ENCODE data around the gene HOTAIR. TPM values are rescaled to one million over a fixed set of nuclear protein-coding genes. Genes with fewer than 3 reads are reported as not detected.

HOTAIR gene
- polyA plus RNA-seq, 3 donors = not detected

DNA sequence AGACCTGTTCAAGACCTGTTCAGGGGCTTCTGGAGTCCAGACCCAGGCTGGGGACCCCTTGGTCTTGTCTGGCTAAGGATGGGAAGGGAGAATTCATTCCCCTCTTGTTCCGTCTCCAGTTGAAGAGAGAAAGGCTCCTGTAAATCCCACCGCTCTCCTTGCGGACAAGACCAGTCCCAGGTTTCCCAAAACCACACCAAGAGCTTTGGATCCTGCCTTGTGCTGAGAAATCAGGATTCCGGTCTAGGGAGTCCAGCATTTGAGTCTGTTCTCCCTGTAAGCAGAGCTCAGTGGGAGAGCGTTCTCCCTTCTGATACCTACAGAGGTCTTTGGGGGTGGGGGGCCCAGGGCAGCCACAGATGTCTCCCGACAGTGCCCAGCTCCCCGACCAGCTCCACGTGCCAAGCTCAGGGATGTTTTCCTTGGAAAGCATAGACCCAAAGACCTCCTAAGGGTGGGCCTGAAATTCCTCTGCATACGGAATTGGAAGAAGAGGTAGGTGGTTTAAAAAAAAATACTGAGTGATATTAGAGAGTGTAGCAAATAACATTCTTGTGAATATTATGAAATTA lies 34.2 kb downstream of the HOTAIR start:
- WGBS (ENCODE audit: insufficient coverage) = no CpG with 5 or more reads among the region's 9 CpGs
- Histone ChIP-seq H3K4me2 (replicated peaks; ENCODE audit: extremely low read depth, low read length, poor library complexity, severe bottlenecking) (no peak overlapping the region), H3K4me1 (ENCODE audit: control insufficient read depth in 1 of 2, insufficient read depth in 2 of 2, low read length in 2 of 2) (no peaks in the 10 kb centered on the region), H3K36me3 (replicated peaks in 1 of 2; ENCODE audit: control insufficient read depth in 1 of 2, insufficient read depth in 2 of 2, low read length in 2 of 2) (no peaks in the 10 kb centered on the region), H3K9me3 (replicated peaks in 1 of 2; ENCODE audit: control insufficient read depth in 1 of 2, insufficient read depth in 1 of 2, low read length in 2 of 2) (peaks cover 8 to 75% of the 10 kb centered on the region in 2 donors), H2AFZ (ENCODE audit: insufficient read depth, low read depth, low read length, poor library complexity, severe bottlenecking) (no peak overlapping the region), H3K27ac (ENCODE audit: low read depth in 1 of 2, low read length in 2 of 2) (no peak overlapping the region), H4K20me1 (ENCODE audit: insufficient read depth, low read length) (no peaks in the 10 kb centered on the region), H3K79me2 (ENCODE audit: insufficient read depth, low read length) (no peaks in the 10 kb centered on the region), H3K27me3 (ENCODE audit: control insufficient read depth in 2 of 2, insufficient read depth in 2 of 2, low read length in 2 of 2) (peaks cover 89 to 97% of the 10 kb centered on the region in 2 donors), H3K4me3 (replicated peaks in 1 of 3; ENCODE audit: low read depth in 2 of 3, low read length in 3 of 3) (no peak overlapping the region), H3K9ac (ENCODE audit: insufficient read depth, low read length, poor library complexity, severe bottlenecking) (no peak overlapping the region)
- no peak for DNase-seq
- intact Hi-C loops (cut with micrococcal nuclease) = no loop called here
- Mint-ChIP-seq H3K36me3 (peaks cover 2 to 7% of the 10 kb centered on the region in 2 donors), H3K27ac (no peak overlapping the region), H3K27me3 (ENCODE audit: low read depth in 3 of 3) (peaks cover 94 to 97% (median 95%) of the 10 kb centered on the region in 3 donors), H3K4me1 (peaks cover 7% of the 10 kb centered on the region), H3K9me3 (peaks cover 6 to 39% (median 34%) of the 10 kb centered on the region in 7 donors), H3K4me3 (peak overlapping the region in 1 of 2 donors; percentile 59)
- TF ChIP-seq, protein P1, sequence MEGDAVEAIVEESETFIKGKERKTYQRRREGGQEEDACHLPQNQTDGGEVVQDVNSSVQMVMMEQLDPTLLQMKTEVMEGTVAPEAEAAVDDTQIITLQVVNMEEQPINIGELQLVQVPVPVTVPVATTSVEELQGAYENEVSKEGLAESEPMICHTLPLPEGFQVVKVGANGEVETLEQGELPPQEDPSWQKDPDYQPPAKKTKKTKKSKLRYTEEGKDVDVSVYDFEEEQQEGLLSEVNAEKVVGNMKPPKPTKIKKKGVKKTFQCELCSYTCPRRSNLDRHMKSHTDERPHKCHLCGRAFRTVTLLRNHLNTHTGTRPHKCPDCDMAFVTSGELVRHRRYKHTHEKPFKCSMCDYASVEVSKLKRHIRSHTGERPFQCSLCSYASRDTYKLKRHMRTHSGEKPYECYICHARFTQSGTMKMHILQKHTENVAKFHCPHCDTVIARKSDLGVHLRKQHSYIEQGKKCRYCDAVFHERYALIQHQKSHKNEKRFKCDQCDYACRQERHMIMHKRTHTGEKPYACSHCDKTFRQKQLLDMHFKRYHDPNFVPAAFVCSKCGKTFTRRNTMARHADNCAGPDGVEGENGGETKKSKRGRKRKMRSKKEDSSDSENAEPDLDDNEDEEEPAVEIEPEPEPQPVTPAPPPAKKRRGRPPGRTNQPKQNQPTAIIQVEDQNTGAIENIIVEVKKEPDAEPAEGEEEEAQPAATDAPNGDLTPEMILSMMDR (IDR thresholded peaks at IDR 0.05) = no peak

DNA sequence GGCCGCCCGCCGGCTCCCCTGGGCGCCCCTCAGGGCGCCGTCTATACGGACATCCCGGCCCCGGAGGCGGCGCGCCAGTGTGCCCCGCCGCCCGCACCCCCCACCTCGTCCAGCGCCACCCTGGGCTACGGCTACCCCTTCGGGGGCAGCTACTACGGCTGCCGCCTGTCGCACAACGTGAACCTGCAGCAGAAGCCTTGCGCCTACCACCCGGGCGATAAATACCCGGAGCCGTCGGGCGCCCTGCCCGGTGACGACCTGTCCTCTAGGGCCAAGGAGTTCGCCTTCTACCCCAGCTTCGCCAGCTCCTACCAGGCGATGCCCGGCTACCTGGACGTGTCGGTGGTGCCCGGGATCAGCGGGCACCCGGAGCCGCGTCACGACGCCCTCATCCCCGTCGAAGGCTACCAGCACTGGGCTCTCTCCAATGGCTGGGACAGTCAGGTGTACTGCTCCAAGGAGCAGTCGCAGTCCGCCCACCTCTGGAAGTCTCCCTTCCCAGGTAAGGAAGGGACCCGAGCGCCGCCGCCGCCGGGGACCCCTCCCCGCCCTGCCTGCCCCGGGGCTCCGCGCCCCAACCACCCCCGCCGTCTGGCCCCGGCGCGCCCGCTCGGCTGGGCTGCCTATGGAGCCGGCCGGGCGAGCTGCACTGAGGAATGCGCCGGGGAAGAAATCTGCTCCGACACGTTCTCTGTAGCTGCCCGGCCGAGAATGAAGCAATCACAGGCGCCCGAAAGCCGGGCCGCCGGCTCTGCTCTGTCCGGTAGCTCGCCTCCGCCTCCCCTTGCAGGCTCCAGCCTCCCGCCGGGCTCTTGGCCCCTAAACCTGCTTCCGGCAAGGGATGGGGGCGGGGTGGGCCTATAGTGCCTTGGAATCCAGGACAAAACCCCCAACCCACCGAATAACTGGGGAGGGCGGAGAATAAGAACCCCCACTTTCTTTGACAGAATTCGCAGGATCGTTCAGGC lies 35.3 kb downstream of the HOTAIR start:
- Histone ChIP-seq H2AFZ (ENCODE audit: insufficient read depth, low read depth, low read length, poor library complexity, severe bottlenecking) (no peak overlapping the region), H3K79me2 (ENCODE audit: insufficient read depth, low read length) (no peaks in the 10 kb centered on the region), H3K36me3 (replicated peaks in 1 of 2; ENCODE audit: control insufficient read depth in 1 of 2, insufficient read depth in 2 of 2, low read length in 2 of 2) (no peaks in the 10 kb centered on the region), H3K4me3 (replicated peaks in 1 of 3; ENCODE audit: low read depth in 2 of 3, low read length in 3 of 3) (no peak overlapping the region), H3K27me3 (ENCODE audit: control insufficient read depth in 2 of 2, insufficient read depth in 2 of 2, low read length in 2 of 2) (peaks cover 92 to 97% of the 10 kb centered on the region in 2 donors), H3K4me1 (ENCODE audit: control insufficient read depth in 1 of 2, insufficient read depth in 2 of 2, low read length in 2 of 2) (no peaks in the 10 kb centered on the region), H3K4me2 (replicated peaks; ENCODE audit: extremely low read depth, low read length, poor library complexity, severe bottlenecking) (no peak overlapping the region), H4K20me1 (ENCODE audit: insufficient read depth, low read length) (no peaks in the 10 kb centered on the region), H3K9me3 (replicated peaks in 1 of 2; ENCODE audit: control insufficient read depth in 1 of 2, insufficient read depth in 1 of 2, low read length in 2 of 2) (peaks cover 8 to 74% of the 10 kb centered on the region in 2 donors), H3K27ac (ENCODE audit: low read depth in 1 of 2, low read length in 2 of 2) (no peak overlapping the region), H3K9ac (ENCODE audit: insufficient read depth, low read length, poor library complexity, severe bottlenecking) (no peak overlapping the region)
- Mint-ChIP-seq H3K4me3 (peak overlapping the region in 1 of 2 donors; percentile 59), H3K27me3 (ENCODE audit: low read depth in 3 of 3) (peaks cover 94 to 97% (median 95%) of the 10 kb centered on the region in 3 donors), H3K36me3 (peaks cover 0 to 3% of the 10 kb centered on the region in 2 donors), H3K9me3 (peaks cover 6 to 38% (median 32%) of the 10 kb centered on the region in 7 donors), H3K27ac (no peak overlapping the region), H3K4me1 (peaks cover 9% of the 10 kb centered on the region)
- TF ChIP-seq, protein P1 (IDR thresholded peaks at IDR 0.05) = no peak
- DNase-seq = no peak
- WGBS (ENCODE audit: insufficient coverage) = 8% methylated on average over 83 of the region's 91 CpGs
- intact Hi-C loops (cut with micrococcal nuclease) = no loop called here
